ENCODE data around the gene ARF1. TPM values are rescaled to one million over a fixed set of nuclear protein-coding genes. Genes with fewer than 3 reads are reported as not detected.

Gene ARF1
- total RNA-seq, 1 donor from 2014 or later, result 339 TPM

- Mint-ChIP-seq H3K27ac (ENCODE audit: unreplicated experiment) (no peak overlapping the region), H3K36me3 (ENCODE audit: low read depth) (no peaks in the 10 kb centered on the region), H3K27me3 (ENCODE audit: low read depth) (no peaks in the 10 kb centered on the region), H3K4me3 (ENCODE audit: unreplicated experiment) (no peak overlapping the region), H3K4me1 (ENCODE audit: low read depth) (no peaks in the 10 kb centered on the region), H3K9me3 (ENCODE audit: low read depth) (no peaks in the 10 kb centered on the region)
- no peak for DNase-seq (ENCODE audit: low spot score)
- TF ChIP-seq, protein P1, sequence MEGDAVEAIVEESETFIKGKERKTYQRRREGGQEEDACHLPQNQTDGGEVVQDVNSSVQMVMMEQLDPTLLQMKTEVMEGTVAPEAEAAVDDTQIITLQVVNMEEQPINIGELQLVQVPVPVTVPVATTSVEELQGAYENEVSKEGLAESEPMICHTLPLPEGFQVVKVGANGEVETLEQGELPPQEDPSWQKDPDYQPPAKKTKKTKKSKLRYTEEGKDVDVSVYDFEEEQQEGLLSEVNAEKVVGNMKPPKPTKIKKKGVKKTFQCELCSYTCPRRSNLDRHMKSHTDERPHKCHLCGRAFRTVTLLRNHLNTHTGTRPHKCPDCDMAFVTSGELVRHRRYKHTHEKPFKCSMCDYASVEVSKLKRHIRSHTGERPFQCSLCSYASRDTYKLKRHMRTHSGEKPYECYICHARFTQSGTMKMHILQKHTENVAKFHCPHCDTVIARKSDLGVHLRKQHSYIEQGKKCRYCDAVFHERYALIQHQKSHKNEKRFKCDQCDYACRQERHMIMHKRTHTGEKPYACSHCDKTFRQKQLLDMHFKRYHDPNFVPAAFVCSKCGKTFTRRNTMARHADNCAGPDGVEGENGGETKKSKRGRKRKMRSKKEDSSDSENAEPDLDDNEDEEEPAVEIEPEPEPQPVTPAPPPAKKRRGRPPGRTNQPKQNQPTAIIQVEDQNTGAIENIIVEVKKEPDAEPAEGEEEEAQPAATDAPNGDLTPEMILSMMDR (IDR thresholded peaks at IDR 0.05), result no peak
Observed at GRCh38 chr1:228074954-228075730, 7.4 kb upstream of the ARF1 start.

- Mint-ChIP-seq H3K36me3 (ENCODE audit: low read depth) (no peaks in the 10 kb centered on the region), H3K9me3 (ENCODE audit: low read depth) (no peaks in the 10 kb centered on the region), H3K27me3 (ENCODE audit: low read depth) (no peaks in the 10 kb centered on the region), H3K27ac (ENCODE audit: unreplicated experiment) (no peak overlapping the region), H3K4me3 (ENCODE audit: unreplicated experiment) (no peak overlapping the region), H3K4me1 (ENCODE audit: low read depth) (no peaks in the 10 kb centered on the region)
- no peak for DNase-seq (ENCODE audit: low spot score)
- TF ChIP-seq, protein P1 (IDR thresholded peaks at IDR 0.05), result no peak
Observed at GRCh38 chr1:228075801-228076271, 6.7 kb upstream of the ARF1 start.

- no peak overlapping the region for H3K27ac Mint-ChIP-seq (ENCODE audit: unreplicated experiment)
- no peak for DNase-seq (ENCODE audit: low spot score)
- no peak overlapping the region for H3K4me3 Mint-ChIP-seq (ENCODE audit: unreplicated experiment)
- no peaks in the 10 kb centered on the region for H3K36me3 Mint-ChIP-seq (ENCODE audit: low read depth)
- H3K4me1 Mint-ChIP-seq (ENCODE audit: low read depth), result peaks cover 8% of the 10 kb centered on the region
- no peaks in the 10 kb centered on the region for H3K27me3 Mint-ChIP-seq (ENCODE audit: low read depth)
- H3K9me3 Mint-ChIP-seq (ENCODE audit: low read depth), result no peaks in the 10 kb centered on the region
- TF ChIP-seq, protein P1 (IDR thresholded peaks at IDR 0.05), result no peak
Observed at GRCh38 chr1:228076796-228077430, 5.6 kb upstream of the ARF1 start.

DNA sequence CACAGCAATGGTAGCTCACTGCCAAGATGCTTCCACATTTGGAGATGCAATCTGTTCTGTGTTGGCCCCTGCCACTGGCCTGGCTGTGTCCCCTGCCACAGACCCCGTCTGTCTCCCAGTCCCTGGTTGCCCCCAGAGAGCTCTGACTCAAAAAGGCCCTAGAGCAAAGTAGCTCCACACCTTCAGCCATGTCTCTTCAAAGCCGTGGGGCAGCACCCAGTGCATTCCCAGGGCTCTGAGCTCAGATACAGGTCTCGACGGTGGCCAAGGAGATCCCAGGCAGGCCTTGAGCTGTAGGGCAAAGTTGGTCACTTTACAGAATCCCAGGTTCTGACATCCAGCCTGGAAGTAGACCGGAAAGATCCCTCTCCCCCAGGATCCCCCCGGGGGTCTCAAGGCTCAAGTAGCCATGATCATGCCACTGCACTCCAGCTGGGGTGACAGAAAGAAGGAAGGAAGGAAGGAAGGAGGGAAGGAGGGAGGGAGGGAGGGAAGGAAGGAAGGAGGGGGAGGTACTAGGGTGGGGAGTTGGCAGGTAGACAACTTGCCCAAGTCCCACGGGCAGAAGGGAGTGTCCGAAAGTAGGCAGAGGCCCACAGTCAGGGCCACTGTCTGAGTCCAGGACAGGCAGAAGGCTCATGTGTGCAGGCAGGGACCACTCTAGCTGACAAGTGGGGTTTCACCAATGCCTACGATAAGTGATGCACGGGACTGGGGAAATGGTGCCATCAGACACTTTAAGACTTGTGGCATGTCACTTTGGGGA is 4.8 kb upstream of the ARF1 start:
- no peak for DNase-seq (ENCODE audit: low spot score)

More for the DNA sequence above, 4.8 kb upstream of the ARF1 start:
- Mint-ChIP-seq H3K4me3 (ENCODE audit: unreplicated experiment) (no peak overlapping the region), H3K27ac (ENCODE audit: unreplicated experiment) (no peak overlapping the region), H3K4me1 (ENCODE audit: low read depth) (peaks cover 8% of the 10 kb centered on the region), H3K27me3 (ENCODE audit: low read depth) (no peaks in the 10 kb centered on the region), H3K36me3 (ENCODE audit: low read depth) (no peaks in the 10 kb centered on the region), H3K9me3 (ENCODE audit: low read depth) (no peaks in the 10 kb centered on the region)
- TF ChIP-seq, protein P1 (IDR thresholded peaks at IDR 0.05), result no peak

Measured in chondrocyte (in vitro differentiated cells).